OCI-LY1 (cell line): ENCODE measurements around the gene DPH1.

ENCODE experiments used
- CTCF ChIP-seq: fragments of 200-600 bp; sonication (generic), shearing (Covaris generic); IDR thresholded peaks from 2 replicates; pipeline ENCODE4 v1.5.1; 2017; ENCODE audit warnings: mild to moderate bottlenecking, antibody characterized with exemption, low read length, moderate library complexity, mixed read lengths
- EZH2 ChIP-seq: fragments of 200-600 bp; sonication (generic), shearing (Covaris generic); IDR thresholded peaks from 2 replicates; pipeline ENCODE4 v1.8.0; 2017; ENCODE audit warnings: borderline replicate concordance, mixed run types, mild to moderate bottlenecking, antibody characterized with exemption, low read length, moderate library complexity, mixed read lengths

DNA sequence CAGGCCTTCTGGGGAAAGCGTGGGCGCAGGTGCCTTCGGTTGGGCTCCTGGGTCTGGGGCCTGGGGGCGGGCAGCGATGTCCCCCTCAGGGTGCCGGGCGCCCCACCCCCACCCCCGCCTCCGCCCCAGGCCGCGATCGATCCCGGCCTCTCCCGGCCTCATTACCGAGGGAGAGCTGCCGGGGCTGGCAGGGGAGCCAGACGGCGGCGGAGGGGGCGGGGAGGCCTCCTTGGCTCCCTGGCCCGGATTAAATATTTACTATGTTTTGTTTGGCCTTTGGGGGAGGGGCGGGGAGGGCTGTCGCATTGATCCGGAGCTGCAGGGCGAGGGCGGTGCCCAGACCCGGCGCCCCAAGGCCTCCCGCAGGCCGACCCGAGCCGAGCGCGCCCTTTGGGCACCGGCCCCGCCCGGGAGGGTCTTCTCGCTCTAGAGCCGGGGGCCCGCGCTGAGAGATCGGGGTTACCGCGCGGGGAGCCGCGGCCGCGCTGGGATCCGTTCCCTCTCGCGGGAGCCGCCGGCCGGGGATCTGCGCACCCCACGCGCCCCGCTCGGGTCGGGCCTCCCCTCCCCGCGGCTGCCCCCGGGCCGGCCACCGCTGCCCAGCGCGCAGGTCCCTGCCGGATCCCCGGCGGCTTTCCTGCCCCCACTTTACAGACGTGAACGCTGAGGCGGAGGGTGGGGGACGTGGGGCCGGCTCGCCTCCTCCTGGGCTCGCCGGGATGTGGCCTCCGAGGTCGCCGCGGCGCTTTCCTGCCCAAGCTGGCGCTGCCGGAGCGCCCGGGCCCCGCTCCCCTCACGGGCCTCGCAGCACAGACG, 31.8 kb upstream of the DPH1 start:
- no peak for TF ChIP-seq CTCF
- no peak for TF ChIP-seq EZH2
